HG03066 (cell line): ENCODE measurements around the gene UBASH3A.

Experiments
- ATAC-seq: cut with Tn5 transposase; IDR thresholded peaks from one replicate; pipeline ENCODE4 v1.9.1; 2021; ENCODE audit warnings: low read depth; ENCODE audit not compliant: unreplicated experiment

The UBASH3A gene

GRCh38 chr21:42373908-42374455 lies 29.7 kb upstream of the UBASH3A start:
- ATAC-seq: no peak

GRCh38 chr21:42374457-42374856 lies 29.2 kb upstream of the UBASH3A start:
- ATAC-seq: no peak

GRCh38 chr21:42374864-42375499 lies 28.7 kb upstream of the UBASH3A start:
- ATAC-seq: no peak

GRCh38 chr21:42375506-42375905 lies 28.2 kb upstream of the UBASH3A start:
- ATAC-seq: no peak

GRCh38 chr21:42375966-42376337 lies 27.8 kb upstream of the UBASH3A start:
- ATAC-seq: no peak

GRCh38 chr21:42376338-42376982 lies 27.2 kb upstream of the UBASH3A start:
- ATAC-seq: no peak

GRCh38 chr21:42377211-42377950 lies 26.3 kb upstream of the UBASH3A start:
- no peak for ATAC-seq

- ATAC-seq: no peak
These were observed 25.8 kb upstream of the UBASH3A start for GRCh38 chr21:42377951-42378340.

GRCh38 chr21:42378418-42378817 lies 25.3 kb upstream of the UBASH3A start:
- ATAC-seq: no peak

GRCh38 chr21:42379426-42380215 lies 24.1 kb upstream of the UBASH3A start:
- no peak for ATAC-seq

- ATAC-seq: no peak
These were observed 22.2 kb upstream of the UBASH3A start for GRCh38 chr21:42381347-42381984.

GRCh38 chr21:42382915-42383314 lies 20.8 kb upstream of the UBASH3A start:
- ATAC-seq: no peak

GRCh38 chr21:42383331-42383730 lies 20.4 kb upstream of the UBASH3A start:
- ATAC-seq: no peak

- no peak for ATAC-seq
These were observed 19.4 kb upstream of the UBASH3A start for GRCh38 chr21:42384156-42384945.

- ATAC-seq: no peak
These were observed 18.7 kb upstream of the UBASH3A start for GRCh38 chr21:42384989-42385388.

GRCh38 chr21:42385619-42386018 lies 18.1 kb upstream of the UBASH3A start:
- ATAC-seq: no peak

- no peak for ATAC-seq
These were observed 17.6 kb upstream of the UBASH3A start for GRCh38 chr21:42386034-42386591.

- no peak for ATAC-seq
These were observed 16.5 kb upstream of the UBASH3A start for GRCh38 chr21:42387164-42387563.

GRCh38 chr21:42387843-42388340 lies 15.8 kb upstream of the UBASH3A start:
- ATAC-seq: no peak
